Erythroblast (primary cell): ENCODE data around the gene CEP170.

Experiments used
- GATA1 ChIP-seq: IDR thresholded peaks from 2 replicates; pipeline ENCODE4 v1.6.1; 2011; ENCODE audit warnings: low read depth, mild to moderate bottlenecking, control low read depth, low read length, moderate library complexity
- POLR2A ChIP-seq: IDR thresholded peaks from 2 replicates; pipeline ENCODE4 v1.6.1; 2011; ENCODE audit warnings: mild to moderate bottlenecking, low read length

DNA sequence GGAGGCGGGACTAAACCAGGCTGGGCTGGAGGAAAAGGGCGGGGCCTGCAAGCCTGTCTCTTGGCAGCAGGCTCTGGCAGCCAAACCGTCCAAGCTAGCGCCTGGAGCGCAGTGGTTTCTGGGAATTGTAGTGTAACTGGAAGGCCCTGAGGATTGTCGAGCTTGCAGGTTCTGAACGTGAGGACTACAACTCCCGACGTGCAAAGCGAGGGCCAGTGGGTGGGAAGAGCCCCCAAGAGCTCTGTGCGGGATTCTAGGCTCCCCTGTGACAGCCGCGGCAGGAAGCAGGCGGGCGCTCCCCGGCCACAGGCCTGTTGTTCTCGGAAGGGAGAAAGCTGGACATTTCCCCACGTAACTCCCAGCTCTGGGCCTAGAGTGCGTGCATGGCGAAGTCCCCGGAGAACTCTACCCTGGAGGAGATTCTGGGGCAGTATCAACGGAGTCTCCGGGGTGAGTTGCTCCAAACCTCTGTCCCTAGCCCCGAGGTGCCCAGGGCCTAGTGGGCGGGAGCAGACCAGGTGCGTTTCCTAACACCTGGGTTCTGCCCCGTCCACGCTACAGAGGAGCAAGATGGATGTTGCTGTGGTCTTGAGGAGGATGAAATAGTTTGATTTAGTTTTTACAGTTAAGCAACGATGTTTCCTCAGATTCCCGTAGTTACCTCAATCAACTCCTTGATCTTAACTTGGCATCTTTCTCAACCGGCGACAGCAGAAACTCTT, 871 bp upstream of the CEP170 start, which contains the start of gene SDCCAG8:
- TF ChIP-seq POLR2A (peak; percentile 82), GATA1 (no peak)
